ENCODE data around the gene UNC50.

GRCh38 chr2:98580656-98581284 is 27.6 kb upstream of the UNC50 start:
- TF ChIP-seq CTCF (IDR thresholded peaks at IDR 0.05) (no peak), EZH2 (IDR thresholded peaks at IDR 0.05; ENCODE audit: borderline replicate concordance, insufficient read depth, low read depth, low read length, poor library complexity, severe bottlenecking) (no peak)

Data from B cell (primary cell).